Activated CD8-positive, alpha-beta T cell treated with anti-CD3 and anti-CD28 coated beads for 36 hours (primary cell): Measurements from ENCODE around the gene TMEM120A. TPM values are rescaled to one million over a fixed set of nuclear protein-coding genes. Genes with fewer than 3 reads are reported as not detected.

ENCODE experiments used
- ATAC-seq: fragments of 200-7000 bp; cut with Tn5 transposase; one replicate; pipeline ENCODE4 v1.10.0; 2021; ENCODE audit warnings: mild to moderate bottlenecking, moderate library complexity
- CTCF ChIA-PET: fragments of 350-600 bp; sonication (Branson Sonifier 250); formaldehyde crosslinking; loops from one replicate; lab custom pipeline; 2021; ENCODE audit warnings: antibody characterized with exemption; lab: Charles Lee
- POLR2A ChIA-PET: fragments of 350-600 bp; sonication (Branson Sonifier 250); formaldehyde crosslinking; loops from one replicate; lab custom pipeline; 2021; ENCODE audit warnings: antibody characterized with exemption; lab: Charles Lee
- DNase-seq: peaks from one replicate; pipeline ENCODE4 v3.0.0-alpha.2; 2020
- H3K27ac Mint-ChIP-seq: one replicate; pipeline ENCODE4 v1.8.0; 2021; ENCODE audit warnings: mild to moderate bottlenecking, mixed read lengths
- H3K27me3 Mint-ChIP-seq: one replicate; pipeline ENCODE4 v1.8.0; 2021; ENCODE audit warnings: mixed read lengths
- H3K36me3 Mint-ChIP-seq: one replicate; pipeline ENCODE4 v1.8.0; 2021; ENCODE audit warnings: low read depth, mixed read lengths
- H3K4me1 Mint-ChIP-seq: one replicate; pipeline ENCODE4 v1.8.0; 2021; ENCODE audit warnings: low read depth, mixed read lengths
- H3K4me3 Mint-ChIP-seq: one replicate; pipeline ENCODE4 v1.8.0; 2021; ENCODE audit warnings: mild to moderate bottlenecking, moderate library complexity, mixed read lengths
- H3K9me3 Mint-ChIP-seq: one replicate; pipeline ENCODE4 v1.8.0; 2021; ENCODE audit warnings: mixed read lengths
- CTCF ChIP-seq: fragments of 200-600 bp; IDR thresholded peaks from one replicate; pipeline ENCODE4 v1.8.0; 2022; ENCODE audit warnings: antibody characterized with exemption, mild to moderate bottlenecking
- intact Hi-C: fragments of 100-400 bp; cut with micrococcal nuclease; formaldehyde crosslinking; loops from one replicate; pipeline ENCODE4 v1.10.0; 2022
- total RNA-seq, 2 experiments: library from RNA; stranded (reverse); gene quantifications; one replicate each; pipeline ENCODE4 v1.2.3, GENCODE V29; 2021

The TMEM120A gene
- total RNA-seq, 2 experiments from 2014 or later: 12.2 to 12.4 TPM

- Mint-ChIP-seq H3K27me3 (no peaks in the 10 kb centered on the region), H3K4me3 (no peak overlapping the region), H3K27ac (no peak overlapping the region), H3K4me1 (no peaks in the 10 kb centered on the region), H3K9me3 (no peaks in the 10 kb centered on the region), H3K36me3 (peaks cover 1% of the 10 kb centered on the region)
- POLR2A ChIA-PET: no interaction called here
- DNase-seq (no peak), ATAC-seq (no peak)
- TF ChIP-seq CTCF: no peak
- intact Hi-C loops: no loop called here
- CTCF ChIA-PET: no interaction called here
Observed at GRCh38 chr7:75981203-75981452, 13.3 kb downstream of the TMEM120A start.

- no peak for TF ChIP-seq CTCF
- intact Hi-C loops: no loop called here
- ChIA-PET POLR2A (no interaction called here), CTCF (no interaction called here)
- no peak overlapping the region for H3K4me3 Mint-ChIP-seq
- no peaks in the 10 kb centered on the region for H3K4me1 Mint-ChIP-seq
- H3K27me3 Mint-ChIP-seq: no peaks in the 10 kb centered on the region
- H3K36me3 Mint-ChIP-seq: peaks cover 1% of the 10 kb centered on the region
- DNase-seq: no peak
- ATAC-seq: no peak
- H3K27ac Mint-ChIP-seq: no peak overlapping the region
- no peaks in the 10 kb centered on the region for H3K9me3 Mint-ChIP-seq
Observed at GRCh38 chr7:75980430-75981202, 13.8 kb downstream of the TMEM120A start.

- DNase-seq (no peak), ATAC-seq (no peak)
- Mint-ChIP-seq H3K4me1 (no peaks in the 10 kb centered on the region), H3K27me3 (no peaks in the 10 kb centered on the region), H3K4me3 (no peak overlapping the region), H3K27ac (no peak overlapping the region), H3K9me3 (no peaks in the 10 kb centered on the region), H3K36me3 (peaks cover 1% of the 10 kb centered on the region)
- ChIA-PET CTCF (no interaction called here), POLR2A (no interaction called here)
- intact Hi-C loops: no loop called here
- TF ChIP-seq CTCF: no peak
Observed at GRCh38 chr7:75979759-75980429, 14.5 kb downstream of the TMEM120A start.

DNA sequence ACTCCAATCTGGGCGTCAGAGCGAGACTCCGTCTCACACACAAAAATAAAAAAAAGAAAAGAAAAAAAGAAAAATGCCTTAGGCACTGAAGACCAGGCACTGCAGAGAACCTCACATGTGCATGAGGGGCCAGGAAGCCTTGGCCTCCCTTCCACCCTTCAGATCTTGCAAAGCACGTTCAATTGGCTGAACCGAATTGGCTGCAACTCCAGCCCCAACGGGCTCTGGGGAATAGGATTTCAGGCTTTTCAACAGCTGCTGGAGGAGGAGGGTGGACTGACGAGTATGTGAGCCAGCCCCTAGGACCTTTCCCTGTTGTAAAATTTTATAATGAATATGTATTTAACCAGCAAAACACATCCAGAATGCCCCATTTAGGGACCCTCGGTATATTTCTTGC lies 16.7 kb downstream of the TMEM120A start:
- TF ChIP-seq CTCF: no peak
- Mint-ChIP-seq H3K36me3 (peaks cover 5% of the 10 kb centered on the region), H3K27me3 (no peaks in the 10 kb centered on the region), H3K4me3 (no peak overlapping the region), H3K4me1 (no peaks in the 10 kb centered on the region), H3K27ac (no peak overlapping the region), H3K9me3 (no peaks in the 10 kb centered on the region)
- ATAC-seq: no peak
- ChIA-PET CTCF (interaction anchor here (2.7 kb wide), 1 partner anchor 43 kb away, joined by 14 read pairs; no protein-coding TSS in a partner anchor), POLR2A (no interaction called here)
- intact Hi-C loops: no loop called here
- DNase-seq: no peak
